ENCODE measurements around the gene RAB7A. TPM values are rescaled to one million over a fixed set of nuclear protein-coding genes. Genes with fewer than 3 reads are reported as not detected.
A peak's percentile ranks its signal among the peaks of the same experiment; 100 is the strongest.

RAB7A gene
- total and polyA plus RNA-seq, 10 of the 15 experiments (the other 5 are each of a cell fraction or from before 2014, with no cell fraction given) = 40.3 to 212 (median 160) TPM

- intact Hi-C loops (cut with micrococcal nuclease; ENCODE audit: unreplicated experiment) = no loop called here
- Histone ChIP-seq H3K4me1 (ENCODE audit: control insufficient read depth, insufficient read depth, low read length) (peaks cover 39% of the 10 kb centered on the region), H3K27ac (ENCODE audit: control insufficient read depth, insufficient read depth) (peak overlapping the region; percentile 59), H3K9me3 (replicated peaks; ENCODE audit: control insufficient read depth, insufficient read depth, low read length) (no peaks in the 10 kb centered on the region), H3K9ac (ENCODE audit: control insufficient read depth, insufficient read depth, low read length) (no peak overlapping the region), H3K4me3 (no peak overlapping the region), H3K36me3 (ENCODE audit: control insufficient read depth in 2 of 2, insufficient read depth in 2 of 2, low read length in 1 of 2) (peaks cover 12 to 25% of the 10 kb centered on the region in 2 experiments), H3K27me3 (replicated peaks in 1 of 2; ENCODE audit: control insufficient read depth in 2 of 2, insufficient read depth in 2 of 2, low read length in 1 of 2) (no peaks in the 10 kb centered on the region), H4K20me1 (ENCODE audit: control insufficient read depth, insufficient read depth) (no peaks in the 10 kb centered on the region; the same call in 1 of the 2 replicates), H3K4me2 (ENCODE audit: control insufficient read depth, insufficient read depth) (0 out of 2 replicates have a peak overlapping the region, but pooled peaks have one; percentile 41), H3K79me2 (ENCODE audit: control insufficient read depth, insufficient read depth, low read length) (peaks cover 40% of the 10 kb centered on the region), H2AFZ (ENCODE audit: control insufficient read depth, low read depth, low read length) (no peak overlapping the region)
- no peak for DNase-seq (ENCODE audit: low read depth, low spot score)
- BruUV-seq (replicated peaks) = no TSS peak
- RAD21 ChIA-PET (ENCODE audit: unreplicated experiment) = interaction anchor here (1.2 to 9.4 kb wide), 9 partner anchors 10 to 177 kb away, joined by 4 to 112 read pairs (median 7); partner anchors contain the start of genes RAB7A and RPN1
- POLR2A ChIA-PET = interaction anchor here (0.5 to 1.7 kb wide), 3 partner anchors 67 to 688 kb away, joined by 3 to 7 read pairs (median 3); no protein-coding TSS in a partner anchor
- WGBS (ENCODE audit: insufficient coverage, insufficient replicate concordance, low lambda C conversion rate, missing lambda C conversion rate) = 52% methylated on average over 2 of the region's 2 CpGs
- in situ Hi-C loops (cut with MboI) = loop anchor here (5.0 kb wide), 1 partner anchor 112 kb away; no protein-coding TSS in a partner anchor
- peak; percentile 35 for FAIRE-seq
- ATAC-seq = peak; percentile 49
- SMC1A ChIA-PET (ENCODE audit: uncharacterized antibody, unreplicated experiment) = interaction anchor here (0.9 to 6.6 kb wide), 10 partner anchors 10 to 177 kb away, joined by 3 to 101 read pairs (median 6); partner anchors contain the start of gene ACAD9
- TF ChIP-seq CEBPB (IDR thresholded peaks at IDR 0.05; ENCODE audit: borderline replicate concordance in 1 of 2, low read depth in 2 of 2, low read length in 2 of 2) = no peak
- TF ChIP-seq EED (IDR thresholded peaks at IDR 0.05; ENCODE audit: low read depth) = 0 out of 2 replicates have a peak, but pooled peaks have one; percentile 25
- CTCF ChIA-PET = interaction anchor here (0.6 to 8.1 kb wide), 24 partner anchors 8 to 326 kb away, joined by 3 to 244 read pairs (median 4); partner anchors contain the start of gene RAB7A
These were observed 68.2 kb downstream of the RAB7A start for GRCh38 chr3:128794067-128794768.

Data from GM12878 (cell line).